OCI-LY7 (cell line): ENCODE results near the gene LRP1B. TPM values are rescaled to one million over a fixed set of nuclear protein-coding genes. Genes with fewer than 3 reads are reported as not detected.

Experiments
- BruUV-seq: library from RNA; stranded (reverse); fragments of 400-500 nt; replicated peaks from 2 replicates; lab custom pipeline; 2021; lab: Mats Ljungman, UMichigan
- CTCF ChIA-PET: fragments of 300-600 bp; sonication (Branson Sonifier 250); formaldehyde crosslinking; loops from one replicate; lab custom pipeline; 2022; ENCODE audit warnings: antibody characterized with exemption; ENCODE audit not compliant: unreplicated experiment; lab: Charles Lee
- POLR2A ChIA-PET: fragments of 300-600 bp; sonication (Branson Sonifier 250); formaldehyde crosslinking; loops from one replicate; lab custom pipeline; 2022; ENCODE audit warnings: antibody characterized with exemption; lab: Charles Lee
- DNase-seq: peaks from one replicate; pipeline ENCODE4 v3.0.0-alpha.2; 2015; ENCODE audit warnings: low spot score
- H2AFZ ChIP-seq: fragments of 200-600 bp; sonication (generic), shearing (Covaris generic); 2 replicates; pipeline ENCODE4 v1.6.1; 2014; ENCODE audit warnings: mild to moderate bottlenecking, antibody characterized with exemption, low read length, moderate library complexity
- H3K27ac ChIP-seq: fragments of 200-600 bp; sonication (generic); 2 replicates; pipeline ENCODE4 v1.5.1; 2014; ENCODE audit warnings: mixed run types, low read depth, mild to moderate bottlenecking, moderate library complexity, low read length, inconsistent platforms; ENCODE audit not compliant: poor library complexity, severe bottlenecking
- H3K36me3 ChIP-seq: fragments of 200-600 bp; sonication (generic); 2 replicates; pipeline ENCODE4 v1.6.1; 2014; ENCODE audit warnings: mild to moderate bottlenecking, antibody characterized with exemption, low read length, moderate library complexity, mixed read lengths; ENCODE audit not compliant: insufficient read depth
- H3K4me1 ChIP-seq: fragments of 200-600 bp; sonication (generic); 2 replicates; pipeline ENCODE4 v1.5.1; 2014; ENCODE audit warnings: mild to moderate bottlenecking, low read length; ENCODE audit not compliant: insufficient read depth, poor library complexity, severe bottlenecking
- H3K4me2 ChIP-seq: fragments of 200-600 bp; sonication (generic); 2 replicates; pipeline ENCODE4 v1.6.1; 2014; ENCODE audit warnings: mild to moderate bottlenecking, low read length
- H3K4me3 ChIP-seq: fragments of 200-600 bp; sonication (generic); 2 replicates; pipeline ENCODE4 v1.5.1; 2014; ENCODE audit warnings: mild to moderate bottlenecking, low read depth, low read length; ENCODE audit not compliant: poor library complexity, severe bottlenecking
- H3K79me2 ChIP-seq: fragments of 200-600 bp; sonication (generic); 2 replicates; pipeline ENCODE4 v1.6.1; 2016; ENCODE audit warnings: low read depth, mild to moderate bottlenecking, low read length, moderate library complexity, mixed read lengths; ENCODE audit not compliant: insufficient read depth
- H3K9me2 ChIP-seq: fragments of 200-600 bp; sonication (generic); 2 replicates; pipeline ENCODE4 v1.6.1; 2016; ENCODE audit warnings: mild to moderate bottlenecking, low read length, mixed read lengths; ENCODE audit not compliant: insufficient read depth
- H3K9me3 ChIP-seq: fragments of 200-600 bp; sonication (generic); 2 replicates; pipeline ENCODE4 v1.6.1; 2014; ENCODE audit warnings: mild to moderate bottlenecking, mixed run types, low read length, mixed read lengths
- H4K20me1 ChIP-seq: fragments of 200-600 bp; sonication (generic); 2 replicates; pipeline ENCODE4 v1.6.1; 2014; ENCODE audit warnings: mild to moderate bottlenecking, antibody characterized with exemption, low read length, moderate library complexity, mixed read lengths; ENCODE audit not compliant: insufficient read depth
- EZH2phosphoT487 ChIP-seq: fragments of 200-600 bp; sonication (generic); IDR thresholded peaks from 2 replicates; pipeline ENCODE4 v1.6.1; 2018; ENCODE audit warnings: low read depth, borderline replicate concordance, mild to moderate bottlenecking, mixed run types, antibody characterized with exemption, low read length, moderate library complexity, mixed read lengths
- intact Hi-C: fragments of 100-400 bp; cut with micrococcal nuclease; formaldehyde crosslinking; loops from one replicate; pipeline ENCODE4 v1.10.0; 2022; ENCODE audit not compliant: unreplicated experiment
- total RNA-seq, 2 experiments: library from RNA; depleted of rRNA in 1 of 2; stranded (reverse); fragments of >200 nt in 1 of 2; shearing (Covaris generic) in 1 of 2; gene quantifications; 2 replicates each; pipeline ENCODE4 v1.2.3, GENCODE V29; 2014 to 2022
- TF ChIP-seq, protein P1 (sequence below): fragments of 200-600 bp; sonication (generic); conservative IDR thresholded peaks from 2 replicates; pipeline ENCODE4 v1.5.1; 2014; ENCODE audit warnings: mild to moderate bottlenecking, antibody characterized with exemption, low read length, moderate library complexity, mixed read lengths

LRP1B gene
- total RNA-seq, 2 experiments from 2014 or later = not detected

DNA sequence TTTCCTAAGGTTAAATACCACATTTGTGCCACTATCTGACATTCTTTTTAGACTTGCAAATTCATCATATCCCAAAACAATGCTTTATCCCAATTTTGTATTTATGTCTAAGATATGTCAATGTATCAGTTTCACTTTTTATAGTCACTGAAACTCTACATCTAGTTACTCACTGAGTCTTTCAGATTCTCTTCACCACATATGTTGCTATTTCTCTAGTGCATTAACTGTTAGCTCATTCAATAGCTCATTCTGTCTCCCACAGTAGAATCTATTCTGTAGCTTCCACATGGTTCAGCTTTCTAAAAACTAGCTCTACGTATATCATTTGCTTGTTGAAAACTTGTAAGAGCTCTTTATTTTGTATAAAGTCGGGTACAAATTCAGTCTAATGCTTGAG, 1930.1 kb downstream of the LRP1B start:
- Histone ChIP-seq H2AFZ (no peak overlapping the region), H3K4me3 (no peak overlapping the region), H3K9me2 (no peaks in the 10 kb centered on the region), H3K27ac (no peak overlapping the region), H3K4me2 (no peak overlapping the region), H3K4me1 (no peaks in the 10 kb centered on the region), H4K20me1 (no peaks in the 10 kb centered on the region), H3K36me3 (no peaks in the 10 kb centered on the region), H3K79me2 (no peaks in the 10 kb centered on the region), H3K9me3 (no peaks in the 10 kb centered on the region)
- intact Hi-C loops = no loop called here
- no peak for TF ChIP-seq EZH2phosphoT487
- TF ChIP-seq, protein P1, sequence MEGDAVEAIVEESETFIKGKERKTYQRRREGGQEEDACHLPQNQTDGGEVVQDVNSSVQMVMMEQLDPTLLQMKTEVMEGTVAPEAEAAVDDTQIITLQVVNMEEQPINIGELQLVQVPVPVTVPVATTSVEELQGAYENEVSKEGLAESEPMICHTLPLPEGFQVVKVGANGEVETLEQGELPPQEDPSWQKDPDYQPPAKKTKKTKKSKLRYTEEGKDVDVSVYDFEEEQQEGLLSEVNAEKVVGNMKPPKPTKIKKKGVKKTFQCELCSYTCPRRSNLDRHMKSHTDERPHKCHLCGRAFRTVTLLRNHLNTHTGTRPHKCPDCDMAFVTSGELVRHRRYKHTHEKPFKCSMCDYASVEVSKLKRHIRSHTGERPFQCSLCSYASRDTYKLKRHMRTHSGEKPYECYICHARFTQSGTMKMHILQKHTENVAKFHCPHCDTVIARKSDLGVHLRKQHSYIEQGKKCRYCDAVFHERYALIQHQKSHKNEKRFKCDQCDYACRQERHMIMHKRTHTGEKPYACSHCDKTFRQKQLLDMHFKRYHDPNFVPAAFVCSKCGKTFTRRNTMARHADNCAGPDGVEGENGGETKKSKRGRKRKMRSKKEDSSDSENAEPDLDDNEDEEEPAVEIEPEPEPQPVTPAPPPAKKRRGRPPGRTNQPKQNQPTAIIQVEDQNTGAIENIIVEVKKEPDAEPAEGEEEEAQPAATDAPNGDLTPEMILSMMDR = no peak
- ChIA-PET CTCF (no interaction called here), POLR2A (no interaction called here)
- DNase-seq = no peak
- no TSS peak for BruUV-seq

DNA sequence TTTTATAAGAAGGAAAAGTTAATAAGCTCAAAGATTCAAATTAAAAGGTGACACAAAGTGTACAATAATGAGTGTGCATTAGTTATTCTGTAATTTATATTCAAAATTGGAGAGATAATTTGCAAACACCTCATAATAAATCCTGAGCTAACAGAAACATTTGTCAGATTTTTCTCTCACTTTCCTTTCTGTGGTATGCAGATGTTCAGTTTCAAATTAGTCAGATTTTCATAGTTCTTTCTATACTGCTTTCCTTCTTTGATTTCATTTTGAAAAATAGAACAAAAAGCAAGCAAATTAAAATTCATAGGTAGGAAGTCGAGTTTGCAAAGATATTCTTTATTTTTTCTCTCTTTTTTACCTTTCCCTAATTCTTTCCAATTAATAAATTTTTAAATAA, 1930.5 kb downstream of the LRP1B start:
- Histone ChIP-seq H2AFZ (no peak overlapping the region), H3K27ac (no peak overlapping the region), H3K9me3 (no peaks in the 10 kb centered on the region), H3K9me2 (no peaks in the 10 kb centered on the region), H3K4me3 (no peak overlapping the region), H3K36me3 (no peaks in the 10 kb centered on the region), H3K4me2 (no peak overlapping the region), H4K20me1 (no peaks in the 10 kb centered on the region), H3K4me1 (no peaks in the 10 kb centered on the region), H3K79me2 (no peaks in the 10 kb centered on the region)
- TF ChIP-seq, protein P1 = no peak
- no peak for TF ChIP-seq EZH2phosphoT487
- DNase-seq = no peak
- ChIA-PET POLR2A (no interaction called here), CTCF (no interaction called here)
- no TSS peak for BruUV-seq
- intact Hi-C loops = no loop called here

GRCh38 chr2:140199312-140199711, 1931.5 kb downstream of the LRP1B start:
- ChIA-PET CTCF (no interaction called here), POLR2A (no interaction called here)
- H3K4me3 ChIP-seq = no peak overlapping the region
- DNase-seq = no peak
- H3K9me3 ChIP-seq = no peaks in the 10 kb centered on the region
- TF ChIP-seq, protein P1 = no peak
- TF ChIP-seq EZH2phosphoT487 = no peak
- H3K36me3 ChIP-seq = no peaks in the 10 kb centered on the region
- no peak overlapping the region for H2AFZ ChIP-seq
- H3K27ac ChIP-seq = no peak overlapping the region
- intact Hi-C loops = no loop called here
- H3K9me2 ChIP-seq = no peaks in the 10 kb centered on the region
- no peaks in the 10 kb centered on the region for H3K79me2 ChIP-seq
- BruUV-seq = no TSS peak
- no peak overlapping the region for H3K4me2 ChIP-seq
- no peaks in the 10 kb centered on the region for H3K4me1 ChIP-seq
- H4K20me1 ChIP-seq = no peaks in the 10 kb centered on the region
